ENCODE measurements around the gene TIGD6.

The TIGD6 gene

GRCh38 chr5:150006318-150006717 is 5.9 kb upstream of the TIGD6 start (continued):
- TF ChIP-seq ZNF747 (tag by site-specific recombination; IDR thresholded peaks at IDR 0.05): no peak
- no peak for TF ChIP-seq ZNF549 (tag by site-specific recombination; IDR thresholded peaks at IDR 0.05)
- TF ChIP-seq ZNF132 (tag by site-specific recombination; IDR thresholded peaks at IDR 0.05; ENCODE audit: borderline replicate concordance): no peak
- TF ChIP-seq, protein P1, sequence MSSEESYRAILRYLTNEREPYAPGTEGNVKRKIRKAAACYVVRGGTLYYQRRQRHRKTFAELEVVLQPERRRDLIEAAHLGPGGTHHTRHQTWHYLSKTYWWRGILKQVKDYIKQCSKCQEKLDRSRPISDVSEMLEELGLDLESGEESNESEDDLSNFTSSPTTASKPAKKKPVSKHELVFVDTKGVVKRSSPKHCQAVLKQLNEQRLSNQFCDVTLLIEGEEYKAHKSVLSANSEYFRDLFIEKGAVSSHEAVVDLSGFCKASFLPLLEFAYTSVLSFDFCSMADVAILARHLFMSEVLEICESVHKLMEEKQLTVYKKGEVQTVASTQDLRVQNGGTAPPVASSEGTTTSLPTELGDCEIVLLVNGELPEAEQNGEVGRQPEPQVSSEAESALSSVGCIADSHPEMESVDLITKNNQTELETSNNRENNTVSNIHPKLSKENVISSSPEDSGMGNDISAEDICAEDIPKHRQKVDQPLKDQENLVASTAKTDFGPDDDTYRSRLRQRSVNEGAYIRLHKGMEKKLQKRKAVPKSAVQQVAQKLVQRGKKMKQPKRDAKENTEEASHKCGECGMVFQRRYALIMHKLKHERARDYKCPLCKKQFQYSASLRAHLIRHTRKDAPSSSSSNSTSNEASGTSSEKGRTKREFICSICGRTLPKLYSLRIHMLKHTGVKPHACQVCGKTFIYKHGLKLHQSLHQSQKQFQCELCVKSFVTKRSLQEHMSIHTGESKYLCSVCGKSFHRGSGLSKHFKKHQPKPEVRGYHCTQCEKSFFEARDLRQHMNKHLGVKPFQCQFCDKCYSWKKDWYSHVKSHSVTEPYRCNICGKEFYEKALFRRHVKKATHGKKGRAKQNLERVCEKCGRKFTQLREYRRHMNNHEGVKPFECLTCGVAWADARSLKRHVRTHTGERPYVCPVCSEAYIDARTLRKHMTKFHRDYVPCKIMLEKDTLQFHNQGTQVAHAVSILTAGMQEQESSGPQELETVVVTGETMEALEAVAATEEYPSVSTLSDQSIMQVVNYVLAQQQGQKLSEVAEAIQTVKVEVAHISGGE (tag by site-specific recombination; conservative IDR thresholded peaks at IDR 0.05; ENCODE audit: low read depth): no peak
- TF ChIP-seq TCF7L2 (IDR thresholded peaks at IDR 0.05; ENCODE audit: borderline replicate concordance, low read depth, low read length): no peak

GRCh38 chr5:150001660-150002486 is 1.4 kb upstream of the TIGD6 start:
- ChIA-PET POLR2A (interaction anchor here (0.7 kb wide), 1 partner anchor 196 kb away, joined by 3 read pairs; no protein-coding TSS in a partner anchor), CTCF (interaction anchor here (0.9 to 2.9 kb wide), 6 partner anchors 12 to 213 kb away, joined by 3 to 9 read pairs (median 3); no protein-coding TSS in a partner anchor)
- Histone ChIP-seq H3K9me3 (ENCODE audit: control insufficient read depth, insufficient read depth, low read depth, low read length) (no peaks in the 10 kb centered on the region), H3K27ac (ENCODE audit: extremely low read depth, low read depth, low read length) (0 out of 2 replicates have a peak overlapping the region, but pooled peaks have one; percentile 85), H3K4me3 (ENCODE audit: low read depth, low read length) (peak overlapping the region; percentile 93), H3K4me1 (ENCODE audit: control insufficient read depth, insufficient read depth, low read length) (peaks cover 9% of the 10 kb centered on the region), H3K36me3 (ENCODE audit: control insufficient read depth in 2 of 2, insufficient read depth in 1 of 2, low read length in 2 of 2) (peaks cover 14 to 38% of the 10 kb centered on the region in 2 experiments)
- TF ChIP-seq FEZF1 (tag by site-specific recombination; IDR thresholded peaks at IDR 0.05) (peak; percentile 58), ZNF660 (tag by site-specific recombination; IDR thresholded peaks at IDR 0.05) (peak; percentile 64; the same call in 1 of the 2 replicates), GLI4 (tag by site-specific recombination; IDR thresholded peaks at IDR 0.05) (no peak), IKZF3 (tag by site-specific recombination; IDR thresholded peaks at IDR 0.05) (no peak), SALL2 (tag by site-specific recombination; IDR thresholded peaks at IDR 0.05; ENCODE audit: borderline replicate concordance) (no peak), ZBTB20 (tag by site-specific recombination; IDR thresholded peaks at IDR 0.05) (0 out of 2 replicates have a peak, but pooled peaks have one; percentile 22), YY1 (tag by site-specific recombination; IDR thresholded peaks at IDR 0.05) (no peak), ZNF548 (tag by site-specific recombination; IDR thresholded peaks at IDR 0.05) (no peak), ZNF549 (tag by site-specific recombination; IDR thresholded peaks at IDR 0.05) (no peak), ZNF362 (tag by site-specific recombination; IDR thresholded peaks at IDR 0.05) (0 out of 2 replicates have a peak, but pooled peaks have one; percentile 69), GLI2 (tag by site-specific recombination; IDR thresholded peaks at IDR 0.05; ENCODE audit: borderline replicate concordance, low read depth) (no peak), ZNF248 (tag by site-specific recombination; IDR thresholded peaks at IDR 0.05) (no peak), ZNF169 (tag by site-specific recombination; IDR thresholded peaks at IDR 0.05) (no peak), ZBTB21 (tag by site-specific recombination; IDR thresholded peaks at IDR 0.05) (no peak), ZNF488 (tag by site-specific recombination; IDR thresholded peaks at IDR 0.05) (no peak), ZBTB17 (tag by site-specific recombination; IDR thresholded peaks at IDR 0.05) (0 out of 2 replicates have a peak, but pooled peaks have one; percentile 8), ZNF610 (tag by site-specific recombination; IDR thresholded peaks at IDR 0.05; ENCODE audit: borderline replicate concordance) (no peak)
- TF ChIP-seq, protein P2, sequence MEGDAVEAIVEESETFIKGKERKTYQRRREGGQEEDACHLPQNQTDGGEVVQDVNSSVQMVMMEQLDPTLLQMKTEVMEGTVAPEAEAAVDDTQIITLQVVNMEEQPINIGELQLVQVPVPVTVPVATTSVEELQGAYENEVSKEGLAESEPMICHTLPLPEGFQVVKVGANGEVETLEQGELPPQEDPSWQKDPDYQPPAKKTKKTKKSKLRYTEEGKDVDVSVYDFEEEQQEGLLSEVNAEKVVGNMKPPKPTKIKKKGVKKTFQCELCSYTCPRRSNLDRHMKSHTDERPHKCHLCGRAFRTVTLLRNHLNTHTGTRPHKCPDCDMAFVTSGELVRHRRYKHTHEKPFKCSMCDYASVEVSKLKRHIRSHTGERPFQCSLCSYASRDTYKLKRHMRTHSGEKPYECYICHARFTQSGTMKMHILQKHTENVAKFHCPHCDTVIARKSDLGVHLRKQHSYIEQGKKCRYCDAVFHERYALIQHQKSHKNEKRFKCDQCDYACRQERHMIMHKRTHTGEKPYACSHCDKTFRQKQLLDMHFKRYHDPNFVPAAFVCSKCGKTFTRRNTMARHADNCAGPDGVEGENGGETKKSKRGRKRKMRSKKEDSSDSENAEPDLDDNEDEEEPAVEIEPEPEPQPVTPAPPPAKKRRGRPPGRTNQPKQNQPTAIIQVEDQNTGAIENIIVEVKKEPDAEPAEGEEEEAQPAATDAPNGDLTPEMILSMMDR (tag by site-specific recombination; IDR thresholded peaks at IDR 0.05): peak; percentile 52
- TF ChIP-seq, protein P3, sequence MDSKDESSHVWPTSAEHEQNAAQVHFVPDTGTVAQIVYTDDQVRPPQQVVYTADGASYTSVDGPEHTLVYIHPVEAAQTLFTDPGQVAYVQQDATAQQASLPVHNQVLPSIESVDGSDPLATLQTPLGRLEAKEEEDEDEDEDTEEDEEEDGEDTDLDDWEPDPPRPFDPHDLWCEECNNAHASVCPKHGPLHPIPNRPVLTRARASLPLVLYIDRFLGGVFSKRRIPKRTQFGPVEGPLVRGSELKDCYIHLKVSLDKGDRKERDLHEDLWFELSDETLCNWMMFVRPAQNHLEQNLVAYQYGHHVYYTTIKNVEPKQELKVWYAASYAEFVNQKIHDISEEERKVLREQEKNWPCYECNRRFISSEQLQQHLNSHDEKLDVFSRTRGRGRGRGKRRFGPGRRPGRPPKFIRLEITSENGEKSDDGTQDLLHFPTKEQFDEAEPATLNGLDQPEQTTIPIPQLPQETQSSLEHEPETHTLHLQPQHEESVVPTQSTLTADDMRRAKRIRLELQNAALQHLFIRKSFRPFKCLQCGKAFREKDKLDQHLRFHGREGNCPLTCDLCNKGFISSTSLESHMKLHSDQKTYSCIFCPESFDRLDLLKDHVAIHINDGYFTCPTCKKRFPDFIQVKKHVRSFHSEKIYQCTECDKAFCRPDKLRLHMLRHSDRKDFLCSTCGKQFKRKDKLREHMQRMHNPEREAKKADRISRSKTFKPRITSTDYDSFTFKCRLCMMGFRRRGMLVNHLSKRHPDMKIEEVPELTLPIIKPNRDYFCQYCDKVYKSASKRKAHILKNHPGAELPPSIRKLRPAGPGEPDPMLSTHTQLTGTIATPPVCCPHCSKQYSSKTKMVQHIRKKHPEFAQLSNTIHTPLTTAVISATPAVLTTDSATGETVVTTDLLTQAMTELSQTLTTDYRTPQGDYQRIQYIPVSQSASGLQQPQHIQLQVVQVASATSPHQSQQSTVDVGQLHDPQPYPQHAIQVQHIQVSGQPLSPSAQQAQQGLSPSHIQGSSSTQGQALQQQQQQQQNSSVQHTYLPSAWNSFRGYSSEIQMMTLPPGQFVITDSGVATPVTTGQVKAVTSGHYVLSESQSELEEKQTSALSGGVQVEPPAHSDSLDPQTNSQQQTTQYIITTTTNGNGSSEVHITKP (tag by site-specific recombination; IDR thresholded peaks at IDR 0.05): peak; percentile 31; the same call in 1 of the 2 replicates
